Left lung (tissue), 10 donors: ENCODE results near the gene F2RL3. TPM values are rescaled to one million over a fixed set of nuclear protein-coding genes. Genes with fewer than 3 reads are reported as not detected.

Experiments
- ATAC-seq: fragments of 200-7000 bp; cut with Tn5 transposase; one replicate; pipeline ENCODE4 v1.9.1; 2020; ENCODE audit warnings: moderate library complexity
- DNase-seq, 4 donors: peaks; one replicate each; pipeline ENCODE4 v3.0.0-alpha.2; 2013 to 2020
- H3K27ac ChIP-seq, 2 donors: fragments of 200-600 bp; sonication (generic) in 1 of 2; one replicate each; pipeline versions ENCODE4 v1.5.0 to v1.8.0; 2020 to 2021
- H3K27me3 ChIP-seq, 2 donors: fragments of 200-600 bp; sonication (generic) in 1 of 2; one replicate each; pipeline versions ENCODE4 v1.5.0 to v1.8.0; 2020 to 2021
- H3K36me3 ChIP-seq, 2 donors: fragments of 200-600 bp; sonication (generic) in 1 of 2; one replicate each; pipeline versions ENCODE4 v1.5.0 to v1.8.0; 2020 to 2021
- H3K4me1 ChIP-seq, 2 donors: fragments of 200-600 bp; one replicate each; pipeline ENCODE4 v1.8.0; 2021
- H3K4me3 ChIP-seq, 2 donors: fragments of 200-600 bp; sonication (generic) in 1 of 2; one replicate each; pipeline versions ENCODE4 v1.5.0 to v1.8.0; 2020 to 2021; ENCODE audit warnings: mild to moderate bottlenecking in 1 of 2
- H3K9me3 ChIP-seq, 2 donors: fragments of 200-600 bp; sonication (generic) in 1 of 2; one replicate each; pipeline versions ENCODE4 v1.5.0 to v1.8.0; 2020 to 2021
- intact Hi-C, 2 donors: fragments of 100-400 bp; cut with DNase I; formaldehyde crosslinking; loops; one replicate each; pipeline versions ENCODE4 v1.11.2 to v1.14.2; 2022
- polyA plus RNA-seq, 6 donors: library from polyadenylated mRNA; unstranded; fragments of 120-200 nt; gene quantifications; one replicate each; pipeline ENCODE4 v1.2.1, GENCODE V29; 2013; ENCODE audit not compliant: insufficient read length in 6 of 6
- total RNA-seq, 2 donors: library from RNA; stranded (reverse); fragmentation: NEBNext Ultra II Directional; extraction: Animal tissue kit (Norgen Biotek cat#: 25700); gene quantifications; one replicate each; pipeline ENCODE4 v1.2.1, GENCODE V29; 2021
- TF ChIP-seq, protein P1 (sequence below), 2 donors: fragments of 200-600 bp; sonication (generic) in 1 of 2; IDR thresholded peaks; one replicate each; pipeline versions ENCODE4 v1.5.0 to v1.8.0; 2021; ENCODE audit warnings: antibody characterized with exemption in 2 of 2
- donor health status: DM: no; HTN: yes; CAD: no.
- donor health status: DM: no; HTN: no; CAD: no.

Gene F2RL3
- total and polyA plus RNA-seq, 8 donors: 0.63 to 14.8 (median 1.4) TPM

DNA sequence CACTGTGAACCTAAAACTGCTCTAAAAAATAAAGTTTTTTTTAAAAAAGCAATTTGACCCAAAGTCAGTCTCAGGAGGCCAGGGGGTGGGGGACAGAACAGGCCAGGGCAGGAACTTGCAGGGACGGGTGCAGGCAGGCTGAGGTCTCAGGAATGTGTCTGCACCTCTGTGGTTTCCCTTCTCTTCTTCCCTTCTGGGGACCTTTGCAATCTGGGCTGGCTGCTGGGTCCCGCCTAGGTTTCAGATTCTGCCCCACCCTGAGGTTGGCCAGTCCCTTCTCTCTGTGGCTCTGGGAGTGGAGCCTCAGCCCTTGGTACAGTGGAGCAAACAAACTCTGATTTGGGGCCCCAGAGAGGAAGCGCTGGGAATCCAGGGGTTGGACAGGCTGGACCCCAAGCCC lies 5.3 kb upstream of the F2RL3 start:
- no peak for DNase-seq
- Histone ChIP-seq H3K36me3 (peaks cover 0 to 20% of the 10 kb centered on the region in 2 donors), H3K27me3 (peaks cover 0 to 16% of the 10 kb centered on the region in 2 donors), H3K9me3 (peaks cover 0 to 36% of the 10 kb centered on the region in 2 donors), H3K4me1 (peaks cover 0 to 18% of the 10 kb centered on the region in 2 donors), H3K4me3 (no peak overlapping the region), H3K27ac (no peak overlapping the region)
- TF ChIP-seq, protein P1, sequence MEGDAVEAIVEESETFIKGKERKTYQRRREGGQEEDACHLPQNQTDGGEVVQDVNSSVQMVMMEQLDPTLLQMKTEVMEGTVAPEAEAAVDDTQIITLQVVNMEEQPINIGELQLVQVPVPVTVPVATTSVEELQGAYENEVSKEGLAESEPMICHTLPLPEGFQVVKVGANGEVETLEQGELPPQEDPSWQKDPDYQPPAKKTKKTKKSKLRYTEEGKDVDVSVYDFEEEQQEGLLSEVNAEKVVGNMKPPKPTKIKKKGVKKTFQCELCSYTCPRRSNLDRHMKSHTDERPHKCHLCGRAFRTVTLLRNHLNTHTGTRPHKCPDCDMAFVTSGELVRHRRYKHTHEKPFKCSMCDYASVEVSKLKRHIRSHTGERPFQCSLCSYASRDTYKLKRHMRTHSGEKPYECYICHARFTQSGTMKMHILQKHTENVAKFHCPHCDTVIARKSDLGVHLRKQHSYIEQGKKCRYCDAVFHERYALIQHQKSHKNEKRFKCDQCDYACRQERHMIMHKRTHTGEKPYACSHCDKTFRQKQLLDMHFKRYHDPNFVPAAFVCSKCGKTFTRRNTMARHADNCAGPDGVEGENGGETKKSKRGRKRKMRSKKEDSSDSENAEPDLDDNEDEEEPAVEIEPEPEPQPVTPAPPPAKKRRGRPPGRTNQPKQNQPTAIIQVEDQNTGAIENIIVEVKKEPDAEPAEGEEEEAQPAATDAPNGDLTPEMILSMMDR (IDR thresholded peaks at IDR 0.05): no peak
- ATAC-seq: no peak
- intact Hi-C loops: no loop called here

DNA sequence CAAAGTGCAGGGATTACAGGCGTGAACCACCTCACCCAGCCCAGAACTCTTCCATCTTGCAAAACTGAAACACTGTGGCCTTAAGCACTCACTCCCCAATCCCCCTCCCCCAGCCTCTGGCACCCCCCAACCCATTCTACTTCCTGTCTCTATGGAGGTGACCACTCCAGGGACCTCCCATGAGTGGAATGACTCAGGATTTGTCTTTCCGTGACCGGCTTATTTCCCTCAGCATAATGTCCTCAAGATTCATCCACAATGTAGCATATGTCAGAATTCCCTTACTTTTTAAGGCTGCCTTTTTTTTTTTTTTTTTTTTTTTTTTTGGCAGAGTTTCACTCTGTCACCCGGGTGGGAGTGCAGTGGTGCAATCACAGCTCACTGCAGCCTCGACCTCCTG lies 3.6 kb upstream of the F2RL3 start:
- ATAC-seq (no peak), DNase-seq (no peak)
- peaks cover 0 to 30% of the 10 kb centered on the region in 2 donors for H3K27me3 ChIP-seq
- no peak overlapping the region for H3K4me3 ChIP-seq
- TF ChIP-seq, protein P1 (IDR thresholded peaks at IDR 0.05): no peak
- peaks cover 0 to 31% of the 10 kb centered on the region in 2 donors for H3K9me3 ChIP-seq
- peak overlapping the region in 1 of 2 donors; percentile 80 for H3K27ac ChIP-seq
- peaks cover 0 to 4% of the 10 kb centered on the region in 2 donors for H3K36me3 ChIP-seq
- intact Hi-C loops: no loop called here
- H3K4me1 ChIP-seq: peaks cover 0 to 23% of the 10 kb centered on the region in 2 donors

DNA sequence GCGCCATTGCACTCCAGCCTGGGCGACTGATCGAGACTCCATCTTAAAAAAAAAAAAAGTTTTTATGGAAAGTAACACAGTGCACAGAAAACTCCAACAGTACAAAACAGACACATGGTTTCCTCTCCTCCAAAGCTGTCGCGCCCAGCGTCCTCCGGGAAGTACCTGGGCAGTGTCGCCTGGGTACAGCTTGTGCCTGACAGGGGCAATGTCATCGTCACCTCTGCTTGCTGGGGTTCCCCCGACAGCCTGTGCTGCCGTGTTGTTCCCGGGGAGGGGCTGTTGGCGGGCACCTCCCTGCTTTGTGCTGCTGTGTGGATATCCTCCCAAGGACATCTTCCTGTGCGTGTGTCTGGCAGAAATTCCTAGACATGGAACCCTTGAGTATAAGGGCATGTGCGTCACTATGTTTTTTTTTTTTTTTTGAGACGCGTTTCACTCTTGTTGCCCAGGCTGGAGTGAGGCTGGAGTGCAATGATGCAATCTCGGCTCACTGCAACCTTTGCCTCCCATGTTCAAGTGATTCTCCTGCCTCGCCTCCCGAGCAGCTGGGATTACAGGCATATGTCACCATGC lies 2.4 kb upstream of the F2RL3 start:
- DNase-seq (peak in 3 of 4 donors; percentile 47 to 84 (median 75)), ATAC-seq (peak; percentile 78)
- peaks cover 0 to 20% of the 10 kb centered on the region in 2 donors for H3K9me3 ChIP-seq
- intact Hi-C loops: no loop called here
- no peaks in the 10 kb centered on the region for H3K36me3 ChIP-seq
- TF ChIP-seq, protein P1 (IDR thresholded peaks at IDR 0.05): no peak
- peaks cover 0 to 30% of the 10 kb centered on the region in 2 donors for H3K27me3 ChIP-seq
- peak overlapping the region; percentile 69 to 80 for H3K27ac ChIP-seq
- peaks cover 0 to 23% of the 10 kb centered on the region in 2 donors for H3K4me1 ChIP-seq
- no peak overlapping the region for H3K4me3 ChIP-seq

DNA sequence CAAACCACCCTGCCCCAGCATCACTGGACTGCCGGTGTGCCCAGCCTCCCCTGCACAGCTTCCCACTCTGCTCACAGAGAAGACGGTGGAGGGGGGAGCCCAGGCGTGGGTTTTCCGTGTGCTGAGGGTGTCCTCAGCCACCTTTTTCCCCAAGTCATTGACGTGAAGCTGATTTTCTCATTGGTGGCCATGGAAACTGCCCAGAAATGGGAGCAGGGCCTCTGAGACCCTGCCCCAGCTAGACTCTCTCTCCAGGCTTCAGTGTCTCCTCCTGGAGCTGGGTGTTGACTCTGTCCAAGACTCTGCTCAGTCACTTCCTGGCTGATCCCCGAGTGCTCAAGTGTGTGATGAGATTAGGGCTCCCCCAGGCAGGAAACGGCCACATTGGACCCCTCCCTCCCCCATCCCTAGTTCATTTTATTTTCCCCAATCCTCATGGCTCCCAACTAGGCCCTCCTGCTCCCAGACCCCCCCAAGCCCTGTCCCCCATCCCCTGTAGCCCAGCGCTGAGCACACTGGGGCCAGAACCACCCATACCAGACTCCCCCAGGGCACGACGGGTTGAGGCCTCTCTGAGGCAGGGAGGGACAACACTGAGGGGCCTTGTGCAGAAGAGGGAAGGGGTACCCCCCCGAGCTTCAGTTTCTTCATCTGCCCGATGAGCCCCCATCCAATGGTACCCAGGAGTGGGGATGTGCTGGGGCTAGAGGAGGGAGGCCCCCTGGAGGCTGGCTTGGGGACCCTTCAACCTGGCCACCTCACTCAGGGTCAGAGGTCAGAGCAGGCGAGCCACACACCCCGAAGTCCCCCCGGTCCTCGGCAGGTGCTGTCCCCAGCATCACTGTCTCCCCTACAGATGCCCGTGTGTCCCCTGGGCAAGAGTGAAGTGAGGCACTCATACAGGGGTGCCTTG lies 1.2 kb upstream of the F2RL3 start:
- H3K4me1 ChIP-seq: peaks cover 0 to 26% of the 10 kb centered on the region in 2 donors
- DNase-seq: no peak
- H3K36me3 ChIP-seq: no peaks in the 10 kb centered on the region
- H3K27me3 ChIP-seq: peaks cover 0 to 30% of the 10 kb centered on the region in 2 donors
- peak overlapping the region; percentile 69 to 80 for H3K27ac ChIP-seq
- H3K9me3 ChIP-seq: peaks cover 0 to 8% of the 10 kb centered on the region in 2 donors
- intact Hi-C loops: no loop called here
- no peak for ATAC-seq
- no peak overlapping the region for H3K4me3 ChIP-seq
- TF ChIP-seq, protein P1 (IDR thresholded peaks at IDR 0.05): no peak

DNA sequence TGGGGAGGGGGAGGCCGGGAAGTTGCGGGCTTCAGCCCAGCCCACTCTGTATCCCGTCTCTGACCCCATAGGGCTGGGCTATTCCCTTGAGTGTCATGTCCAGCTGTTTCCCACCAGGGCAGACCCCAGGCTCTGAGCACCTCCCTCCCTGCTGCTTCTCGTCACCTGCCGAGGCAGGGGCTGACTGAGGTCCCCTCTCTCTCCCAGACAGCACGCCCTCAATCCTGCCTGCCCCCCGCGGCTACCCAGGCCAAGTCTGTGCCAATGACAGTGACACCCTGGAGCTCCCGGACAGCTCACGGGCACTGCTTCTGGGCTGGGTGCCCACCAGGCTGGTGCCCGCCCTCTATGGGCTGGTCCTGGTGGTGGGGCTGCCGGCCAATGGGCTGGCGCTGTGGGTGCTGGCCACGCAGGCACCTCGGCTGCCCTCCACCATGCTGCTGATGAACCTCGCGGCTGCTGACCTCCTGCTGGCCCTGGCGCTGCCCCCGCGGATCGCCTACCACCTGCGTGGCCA lies 625 bp downstream of the F2RL3 start:
- intact Hi-C loops: no loop called here
- TF ChIP-seq, protein P1 (IDR thresholded peaks at IDR 0.05): no peak
- Histone ChIP-seq H3K36me3 (no peaks in the 10 kb centered on the region), H3K4me1 (peaks cover 0 to 39% of the 10 kb centered on the region in 2 donors), H3K9me3 (no peaks in the 10 kb centered on the region), H3K27me3 (peaks cover 0 to 43% of the 10 kb centered on the region in 2 donors), H3K4me3 (peak overlapping the region in 1 of 2 donors; percentile 37), H3K27ac (peak overlapping the region; percentile 48 to 80)
- DNase-seq (no peak), ATAC-seq (no peak)
